ENCODE measurements around the gene TRPM6.
"Not testable (repeated sequence)": the region's sequence is repeated elsewhere in the genome, so short reads cannot be mapped to it uniquely, and the experiment has no call there.

The TRPM6 gene

GRCh38 chr9:74855072-74855471 lies 32.6 kb downstream of the TRPM6 start:
- H3K4me1 ChIP-seq (ENCODE audit: low read length), result no peaks in the 10 kb centered on the region
- no peak overlapping the region for H2AFZ ChIP-seq (ENCODE audit: low read length)
- no peak overlapping the region for H3K27ac ChIP-seq (ENCODE audit: low read length)
- no peaks in the 10 kb centered on the region for H3K9me3 ChIP-seq (replicated peaks; ENCODE audit: insufficient read depth, low read length)
- no peaks in the 10 kb centered on the region for H3F3A ChIP-seq (ENCODE audit: insufficient read depth, low read length)
- H3K27me3 ChIP-seq (replicated peaks; ENCODE audit: insufficient read depth, low read length), result no peaks in the 10 kb centered on the region
- TF ChIP-seq EZH2phosphoT487 (IDR thresholded peaks at IDR 0.05; ENCODE audit: low read length), result no peak
- no peak for TF ChIP-seq CTCF (IDR thresholded peaks at IDR 0.05; ENCODE audit: low read length)
- TF ChIP-seq EZH2 (optimal IDR thresholded peaks at IDR 0.05; ENCODE audit: low read depth, low read length), result no peak
- H3K4me2 ChIP-seq (ENCODE audit: low read depth, low read length), result no peak overlapping the region
- no peaks in the 10 kb centered on the region for H4K20me1 ChIP-seq (ENCODE audit: insufficient read depth, low read length)
- DNase-seq, result no peak
- H3K36me3 ChIP-seq (replicated peaks; ENCODE audit: insufficient read depth, low read length), result no peaks in the 10 kb centered on the region
- no peaks in the 10 kb centered on the region for H3K9me2 ChIP-seq (replicated peaks; ENCODE audit: insufficient read depth, low read length)
- no peak overlapping the region for H3K9ac ChIP-seq (ENCODE audit: low read length)
- no peaks in the 10 kb centered on the region for H3K79me2 ChIP-seq (ENCODE audit: low read length)
- H3K4me3 ChIP-seq (ENCODE audit: low read length), result no peak overlapping the region

- DNase-seq; H3F3A ChIP-seq (ENCODE audit: insufficient read depth, low read length); H2AFZ ChIP-seq (ENCODE audit: low read length); H3K4me2 ChIP-seq (ENCODE audit: low read depth, low read length); H3K9ac ChIP-seq (ENCODE audit: low read length); H3K27ac ChIP-seq (ENCODE audit: low read length); H3K4me3 ChIP-seq (ENCODE audit: low read length); H3K79me2 ChIP-seq (ENCODE audit: low read length); H3K36me3 ChIP-seq (replicated peaks; ENCODE audit: insufficient read depth, low read length); H3K27me3 ChIP-seq (replicated peaks; ENCODE audit: insufficient read depth, low read length); H3K9me3 ChIP-seq (replicated peaks; ENCODE audit: insufficient read depth, low read length); H3K4me1 ChIP-seq (ENCODE audit: low read length); H3K9me2 ChIP-seq (replicated peaks; ENCODE audit: insufficient read depth, low read length); H4K20me1 ChIP-seq (ENCODE audit: insufficient read depth, low read length): not testable (repeated sequence)
Measured at GRCh38 chr9:74853024-74853423, 34.7 kb downstream of the TRPM6 start.

- no peak for DNase-seq
- no peaks in the 10 kb centered on the region for H4K20me1 ChIP-seq (ENCODE audit: insufficient read depth, low read length)
- H3F3A ChIP-seq (ENCODE audit: insufficient read depth, low read length), result no peaks in the 10 kb centered on the region
- H3K4me2 ChIP-seq (ENCODE audit: low read depth, low read length), result no peak overlapping the region
- no peak overlapping the region for H3K4me3 ChIP-seq (ENCODE audit: low read length)
- H3K9me2 ChIP-seq (replicated peaks; ENCODE audit: insufficient read depth, low read length), result no peaks in the 10 kb centered on the region
- H3K36me3 ChIP-seq (replicated peaks; ENCODE audit: insufficient read depth, low read length), result no peaks in the 10 kb centered on the region
- no peak overlapping the region for H2AFZ ChIP-seq (ENCODE audit: low read length)
- H3K9ac ChIP-seq (ENCODE audit: low read length), result no peak overlapping the region
- no peaks in the 10 kb centered on the region for H3K9me3 ChIP-seq (replicated peaks; ENCODE audit: insufficient read depth, low read length)
- no peaks in the 10 kb centered on the region for H3K79me2 ChIP-seq (ENCODE audit: low read length)
- no peak overlapping the region for H3K27ac ChIP-seq (ENCODE audit: low read length)
- no peaks in the 10 kb centered on the region for H3K27me3 ChIP-seq (replicated peaks; ENCODE audit: insufficient read depth, low read length)
- TF ChIP-seq EZH2 (optimal IDR thresholded peaks at IDR 0.05; ENCODE audit: low read depth, low read length) (no peak), CTCF (IDR thresholded peaks at IDR 0.05; ENCODE audit: low read length) (no peak), EZH2phosphoT487 (IDR thresholded peaks at IDR 0.05; ENCODE audit: low read length) (no peak)
- no peaks in the 10 kb centered on the region for H3K4me1 ChIP-seq (ENCODE audit: low read length)
Measured at GRCh38 chr9:74848153-74848525, 39.6 kb downstream of the TRPM6 start.

GRCh38 chr9:74847478-74848152 lies 40.1 kb downstream of the TRPM6 start:
- Histone ChIP-seq H3K4me1 (ENCODE audit: low read length) (no peaks in the 10 kb centered on the region), H2AFZ (ENCODE audit: low read length) (no peak overlapping the region), H3K36me3 (replicated peaks; ENCODE audit: insufficient read depth, low read length) (no peaks in the 10 kb centered on the region), H3F3A (ENCODE audit: insufficient read depth, low read length) (no peaks in the 10 kb centered on the region), H3K27ac (ENCODE audit: low read length) (no peak overlapping the region), H3K79me2 (ENCODE audit: low read length) (no peaks in the 10 kb centered on the region), H3K9ac (ENCODE audit: low read length) (no peak overlapping the region), H3K4me3 (ENCODE audit: low read length) (no peak overlapping the region), H3K9me3 (replicated peaks; ENCODE audit: insufficient read depth, low read length) (no peaks in the 10 kb centered on the region), H4K20me1 (ENCODE audit: insufficient read depth, low read length) (no peaks in the 10 kb centered on the region), H3K27me3 (replicated peaks; ENCODE audit: insufficient read depth, low read length) (no peaks in the 10 kb centered on the region), H3K9me2 (replicated peaks; ENCODE audit: insufficient read depth, low read length) (no peaks in the 10 kb centered on the region), H3K4me2 (ENCODE audit: low read depth, low read length) (no peak overlapping the region)
- TF ChIP-seq CTCF (IDR thresholded peaks at IDR 0.05; ENCODE audit: low read length) (no peak), EZH2 (optimal IDR thresholded peaks at IDR 0.05; ENCODE audit: low read depth, low read length) (no peak), EZH2phosphoT487 (IDR thresholded peaks at IDR 0.05; ENCODE audit: low read length) (no peak)
- no peak for DNase-seq
